Measurements from ENCODE around the gene ANK3.

Gene ANK3

GRCh38 chr10:60096761-60097513, 292.7 kb downstream of the ANK3 start:
- 76 to 80% methylated on average over 5 of the region's 5 CpGs for WGBS, 2 experiments
- no peaks in the 10 kb centered on the region for H3K4me1 ChIP-seq (ENCODE audit: control insufficient read depth, insufficient read depth, low read length)
- no peaks in the 10 kb centered on the region for H3K9me3 ChIP-seq (ENCODE audit: control insufficient read depth, low read length)
- no peaks in the 10 kb centered on the region for H3K36me3 ChIP-seq (ENCODE audit: control insufficient read depth, insufficient read depth, low read length)
- no peak overlapping the region for H3K27ac ChIP-seq (ENCODE audit: insufficient read depth, low read depth, low read length, poor library complexity, severe bottlenecking)
- H3K27me3 ChIP-seq (ENCODE audit: control insufficient read depth, insufficient read depth, low read length, poor library complexity, severe bottlenecking) = no peaks in the 10 kb centered on the region
- H3K4me3 ChIP-seq (ENCODE audit: insufficient read depth, low read depth, low read length) = no peak overlapping the region

GRCh38 chr10:60093317-60093716, 296.4 kb downstream of the ANK3 start:
- Histone ChIP-seq H3K9me3 (ENCODE audit: control insufficient read depth, low read length) (no peaks in the 10 kb centered on the region), H3K27ac (ENCODE audit: insufficient read depth, low read depth, low read length, poor library complexity, severe bottlenecking) (no peak overlapping the region), H3K4me1 (ENCODE audit: control insufficient read depth, insufficient read depth, low read length) (no peaks in the 10 kb centered on the region), H3K36me3 (ENCODE audit: control insufficient read depth, insufficient read depth, low read length) (no peaks in the 10 kb centered on the region), H3K27me3 (ENCODE audit: control insufficient read depth, insufficient read depth, low read length, poor library complexity, severe bottlenecking) (no peaks in the 10 kb centered on the region), H3K4me3 (ENCODE audit: insufficient read depth, low read depth, low read length) (no peak overlapping the region)
- 90 to 94% methylated on average over 3 of the region's 3 CpGs for WGBS, 2 experiments

- no peak overlapping the region for H3K4me3 ChIP-seq (ENCODE audit: insufficient read depth, low read depth, low read length)
- no peaks in the 10 kb centered on the region for H3K4me1 ChIP-seq (ENCODE audit: control insufficient read depth, insufficient read depth, low read length)
- H3K27ac ChIP-seq (ENCODE audit: insufficient read depth, low read depth, low read length, poor library complexity, severe bottlenecking) = no peak overlapping the region
- WGBS, 2 experiments = 96 to 100% methylated on average over 2 of the region's 2 CpGs
- no peaks in the 10 kb centered on the region for H3K9me3 ChIP-seq (ENCODE audit: control insufficient read depth, low read length)
- H3K36me3 ChIP-seq (ENCODE audit: control insufficient read depth, insufficient read depth, low read length) = peaks cover 3% of the 10 kb centered on the region
- H3K27me3 ChIP-seq (ENCODE audit: control insufficient read depth, insufficient read depth, low read length, poor library complexity, severe bottlenecking) = no peaks in the 10 kb centered on the region
These were observed 302.8 kb downstream of the ANK3 start for GRCh38 chr10:60086862-60087261.

- Histone ChIP-seq H3K36me3 (ENCODE audit: control insufficient read depth, insufficient read depth, low read length) (peaks cover 3% of the 10 kb centered on the region), H3K4me3 (ENCODE audit: insufficient read depth, low read depth, low read length) (no peak overlapping the region), H3K9me3 (ENCODE audit: control insufficient read depth, low read length) (no peaks in the 10 kb centered on the region), H3K27ac (ENCODE audit: insufficient read depth, low read depth, low read length, poor library complexity, severe bottlenecking) (no peak overlapping the region), H3K4me1 (ENCODE audit: control insufficient read depth, insufficient read depth, low read length) (no peaks in the 10 kb centered on the region), H3K27me3 (ENCODE audit: control insufficient read depth, insufficient read depth, low read length, poor library complexity, severe bottlenecking) (no peaks in the 10 kb centered on the region)
- 93 to 95% methylated on average over 4 of the region's 4 CpGs for WGBS, 2 experiments
These were observed 303.3 kb downstream of the ANK3 start for GRCh38 chr10:60086421-60086820.

GRCh38 chr10:60082744-60083344, 306.8 kb downstream of the ANK3 start:
- Histone ChIP-seq H3K27ac (ENCODE audit: insufficient read depth, low read depth, low read length, poor library complexity, severe bottlenecking) (no peak overlapping the region), H3K4me3 (ENCODE audit: insufficient read depth, low read depth, low read length) (no peak overlapping the region), H3K4me1 (ENCODE audit: control insufficient read depth, insufficient read depth, low read length) (no peaks in the 10 kb centered on the region), H3K27me3 (ENCODE audit: control insufficient read depth, insufficient read depth, low read length, poor library complexity, severe bottlenecking) (no peaks in the 10 kb centered on the region), H3K9me3 (ENCODE audit: control insufficient read depth, low read length) (no peaks in the 10 kb centered on the region), H3K36me3 (ENCODE audit: control insufficient read depth, insufficient read depth, low read length) (peaks cover 3% of the 10 kb centered on the region)
- 75 to 77% methylated on average over 4 to 5 of the region's 5 CpGs for WGBS, 2 experiments

- Histone ChIP-seq H3K36me3 (ENCODE audit: control insufficient read depth, insufficient read depth, low read length) (peaks cover 3% of the 10 kb centered on the region), H3K27me3 (ENCODE audit: control insufficient read depth, insufficient read depth, low read length, poor library complexity, severe bottlenecking) (no peaks in the 10 kb centered on the region), H3K4me3 (ENCODE audit: insufficient read depth, low read depth, low read length) (no peak overlapping the region), H3K4me1 (ENCODE audit: control insufficient read depth, insufficient read depth, low read length) (no peaks in the 10 kb centered on the region), H3K9me3 (ENCODE audit: control insufficient read depth, low read length) (no peaks in the 10 kb centered on the region), H3K27ac (ENCODE audit: insufficient read depth, low read depth, low read length, poor library complexity, severe bottlenecking) (no peak overlapping the region)
- 62% methylated on average over 6 of the region's 6 CpGs for WGBS, 2 experiments
These were observed 307.3 kb downstream of the ANK3 start for GRCh38 chr10:60082341-60082740.

GRCh38 chr10:60073781-60074656, 315.7 kb downstream of the ANK3 start:
- WGBS, 2 experiments = 94 to 96% methylated on average over 11 of the region's 11 CpGs
- Histone ChIP-seq H3K4me3 (ENCODE audit: insufficient read depth, low read depth, low read length) (no peak overlapping the region), H3K27me3 (ENCODE audit: control insufficient read depth, insufficient read depth, low read length, poor library complexity, severe bottlenecking) (no peaks in the 10 kb centered on the region), H3K9me3 (ENCODE audit: control insufficient read depth, low read length) (no peaks in the 10 kb centered on the region), H3K27ac (ENCODE audit: insufficient read depth, low read depth, low read length, poor library complexity, severe bottlenecking) (no peak overlapping the region), H3K36me3 (ENCODE audit: control insufficient read depth, insufficient read depth, low read length) (peaks cover 9% of the 10 kb centered on the region), H3K4me1 (ENCODE audit: control insufficient read depth, insufficient read depth, low read length) (no peaks in the 10 kb centered on the region)

- Histone ChIP-seq H3K4me1 (ENCODE audit: control insufficient read depth, insufficient read depth, low read length) (no peaks in the 10 kb centered on the region), H3K27ac (ENCODE audit: insufficient read depth, low read depth, low read length, poor library complexity, severe bottlenecking) (no peak overlapping the region), H3K4me3 (ENCODE audit: insufficient read depth, low read depth, low read length) (no peak overlapping the region), H3K27me3 (ENCODE audit: control insufficient read depth, insufficient read depth, low read length, poor library complexity, severe bottlenecking) (no peaks in the 10 kb centered on the region), H3K36me3 (ENCODE audit: control insufficient read depth, insufficient read depth, low read length) (peaks cover 9% of the 10 kb centered on the region), H3K9me3 (ENCODE audit: control insufficient read depth, low read length) (no peaks in the 10 kb centered on the region)
- WGBS, 2 experiments = 96% methylated on average over 4 of the region's 4 CpGs
These were observed 316.3 kb downstream of the ANK3 start for GRCh38 chr10:60073397-60073780.

GRCh38 chr10:60069311-60069710, 320.4 kb downstream of the ANK3 start:
- Histone ChIP-seq H3K4me3 (ENCODE audit: insufficient read depth, low read depth, low read length) (no peak overlapping the region), H3K36me3 (ENCODE audit: control insufficient read depth, insufficient read depth, low read length) (no peaks in the 10 kb centered on the region), H3K4me1 (ENCODE audit: control insufficient read depth, insufficient read depth, low read length) (no peaks in the 10 kb centered on the region), H3K27me3 (ENCODE audit: control insufficient read depth, insufficient read depth, low read length, poor library complexity, severe bottlenecking) (no peaks in the 10 kb centered on the region), H3K9me3 (ENCODE audit: control insufficient read depth, low read length) (no peaks in the 10 kb centered on the region), H3K27ac (ENCODE audit: insufficient read depth, low read depth, low read length, poor library complexity, severe bottlenecking) (no peak overlapping the region)
- WGBS, 2 experiments = 95 to 100% methylated on average over 2 of the region's 2 CpGs

- no peaks in the 10 kb centered on the region for H3K4me1 ChIP-seq (ENCODE audit: control insufficient read depth, insufficient read depth, low read length)
- no peaks in the 10 kb centered on the region for H3K9me3 ChIP-seq (ENCODE audit: control insufficient read depth, low read length)
- no peaks in the 10 kb centered on the region for H3K36me3 ChIP-seq (ENCODE audit: control insufficient read depth, insufficient read depth, low read length)
- H3K27me3 ChIP-seq (ENCODE audit: control insufficient read depth, insufficient read depth, low read length, poor library complexity, severe bottlenecking) = no peaks in the 10 kb centered on the region
- no peak overlapping the region for H3K4me3 ChIP-seq (ENCODE audit: insufficient read depth, low read depth, low read length)
- no peak overlapping the region for H3K27ac ChIP-seq (ENCODE audit: insufficient read depth, low read depth, low read length, poor library complexity, severe bottlenecking)
- WGBS, 2 experiments = 92 to 94% methylated on average over 3 of the region's 3 CpGs
These were observed 339.3 kb downstream of the ANK3 start for GRCh38 chr10:60050366-60050765.
